NOMO-1 (cell line): ENCODE results near the gene HLF.

Experiments used
- DNase-seq, 2 experiments: peaks; one replicate each; lab custom pipeline; 2025; ENCODE audit not compliant: unreplicated experiment in 2 of 2; lab: John Stamatoyannopoulos, UW

Gene HLF

DNA sequence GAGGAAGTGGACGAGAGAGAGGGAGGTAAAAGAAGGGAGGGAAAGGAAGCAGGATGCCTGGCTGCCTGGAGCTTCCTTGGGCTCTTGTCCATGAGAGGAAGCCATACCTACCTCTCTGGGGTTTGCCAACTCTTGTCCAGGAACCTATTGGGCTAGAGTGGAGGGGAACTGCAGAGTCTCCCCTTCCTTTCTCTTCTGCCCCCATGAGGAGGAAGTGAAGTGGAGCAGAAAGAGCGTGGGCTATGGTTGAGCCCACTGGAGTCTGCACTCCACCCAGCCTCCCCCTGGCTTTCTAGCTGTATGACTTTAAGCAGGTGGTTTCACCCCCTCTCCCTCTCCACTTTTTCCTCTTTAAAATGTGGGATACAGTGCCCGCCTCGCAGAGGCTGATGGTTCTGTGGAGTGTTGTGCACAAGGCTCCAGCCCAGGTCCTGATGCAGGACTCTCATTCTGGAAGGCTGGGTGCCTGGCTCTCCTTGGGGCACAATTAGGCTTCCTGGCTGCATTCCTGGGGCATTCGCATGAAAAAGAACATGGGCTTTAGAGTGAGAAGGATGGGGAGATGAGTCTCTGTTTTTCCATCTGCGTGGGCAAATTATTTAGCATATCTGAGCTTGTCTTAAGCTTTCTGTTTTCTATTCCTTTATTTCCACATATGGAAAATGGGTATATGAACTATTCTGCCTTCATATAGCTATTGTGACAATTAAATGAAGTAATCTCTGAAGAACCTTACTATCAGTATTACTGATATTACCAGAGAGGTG is 40.7 kb downstream of the HLF start:
- DNase-seq: no peak

DNA sequence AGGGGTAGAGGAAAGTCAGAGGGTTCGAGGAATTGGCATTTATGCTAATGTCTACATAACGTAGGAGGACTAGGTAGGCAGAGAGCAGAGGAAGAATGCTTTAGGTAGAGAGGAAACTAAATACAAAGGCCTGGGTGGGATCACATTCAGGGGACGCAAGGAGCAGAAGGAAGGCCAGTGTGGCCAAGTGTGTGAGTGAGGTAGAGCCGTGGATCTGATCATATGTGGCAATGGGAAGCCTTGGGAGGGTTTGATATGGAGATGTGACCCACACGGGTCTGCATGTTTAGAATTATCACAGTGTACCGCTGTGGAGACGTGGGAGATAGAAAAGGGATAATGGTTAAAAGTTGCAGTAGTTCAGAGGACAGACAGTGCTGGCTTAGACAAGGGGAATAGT is 43.1 kb downstream of the HLF start:
- DNase-seq: no peak

DNA sequence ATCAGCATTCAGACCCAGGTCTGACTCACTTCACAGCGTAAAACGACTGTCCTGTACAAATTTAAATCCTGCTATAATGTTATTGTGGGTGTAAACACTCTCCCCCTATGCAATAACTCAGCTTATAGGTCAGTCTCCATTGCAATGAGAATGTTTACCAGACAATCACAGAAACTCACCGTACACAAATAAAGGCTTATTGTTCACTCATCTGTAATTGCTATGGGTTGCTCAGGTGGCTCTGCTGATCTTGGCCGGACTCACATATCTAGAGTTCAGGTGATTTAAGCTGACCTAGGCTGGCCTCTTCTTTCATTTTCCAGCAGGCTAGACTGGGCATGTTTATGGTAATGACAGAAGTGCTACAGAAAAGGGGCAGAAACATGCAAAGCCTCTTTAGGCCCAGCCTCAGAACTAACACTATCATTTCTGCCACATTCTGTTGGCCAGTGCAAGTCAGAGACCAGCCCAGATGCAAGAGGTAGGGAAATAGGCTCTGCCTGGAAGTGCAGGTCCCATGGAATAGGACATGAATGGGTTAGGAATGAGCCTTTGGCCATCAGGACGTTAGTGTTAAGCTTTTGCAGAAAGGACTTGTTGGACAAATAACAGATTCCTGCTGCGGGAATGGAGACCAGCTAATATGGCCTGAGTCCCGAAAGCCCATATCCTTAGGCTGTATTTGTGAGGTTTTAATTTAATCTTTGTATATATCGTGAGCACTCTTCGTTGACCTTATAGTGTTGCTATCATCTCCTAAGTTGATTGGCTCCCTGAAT is 44.0 kb downstream of the HLF start:
- DNase-seq: no peak

DNA sequence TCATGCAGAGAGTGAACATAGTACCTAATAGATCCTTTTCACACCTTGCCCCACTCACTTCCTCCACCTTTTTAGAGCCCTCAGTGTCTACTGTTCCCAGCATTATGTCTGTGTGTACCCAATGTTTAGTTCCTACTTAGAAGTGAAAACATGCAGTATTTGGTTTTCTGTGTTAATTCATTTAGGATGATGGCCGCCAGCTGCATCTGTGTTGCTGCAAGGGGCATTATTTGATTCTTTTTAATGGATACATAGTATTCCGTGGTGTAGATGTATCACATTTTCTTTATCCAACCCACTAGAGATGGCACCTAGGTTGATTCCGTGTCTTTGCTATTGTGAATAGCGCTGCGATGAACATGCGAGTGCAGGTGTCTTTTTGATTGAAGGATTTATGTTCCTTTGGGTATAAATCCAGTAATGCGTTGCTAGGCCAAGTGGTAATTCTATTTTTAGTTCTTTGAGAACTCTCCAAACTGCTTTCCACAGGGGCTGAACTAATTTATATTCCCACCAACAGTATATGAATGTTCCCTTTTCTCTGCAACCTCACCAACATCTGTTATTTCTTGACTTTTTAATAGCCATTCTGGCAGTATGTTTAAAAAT is 47.1 kb downstream of the HLF start:
- no peak for DNase-seq

DNA sequence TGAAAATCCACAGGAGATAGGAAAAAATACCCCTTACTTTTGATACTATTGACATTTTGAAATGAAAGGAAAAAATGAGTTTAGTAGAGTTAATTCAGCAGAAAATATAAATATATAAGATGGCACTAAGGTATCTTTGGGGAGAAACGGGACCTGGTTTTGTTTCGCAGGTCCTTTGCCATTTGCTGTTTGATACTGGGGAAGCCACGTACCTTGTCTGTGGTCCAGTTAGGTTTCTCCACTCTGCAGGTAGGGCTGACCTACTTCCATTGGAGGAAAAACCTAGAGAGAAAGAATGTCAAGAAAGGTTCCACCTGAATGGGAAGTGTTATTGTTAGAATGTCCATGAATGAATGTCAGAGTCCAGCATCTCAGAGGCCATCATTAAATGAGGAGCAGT is 48.1 kb downstream of the HLF start:
- no peak for DNase-seq

DNA sequence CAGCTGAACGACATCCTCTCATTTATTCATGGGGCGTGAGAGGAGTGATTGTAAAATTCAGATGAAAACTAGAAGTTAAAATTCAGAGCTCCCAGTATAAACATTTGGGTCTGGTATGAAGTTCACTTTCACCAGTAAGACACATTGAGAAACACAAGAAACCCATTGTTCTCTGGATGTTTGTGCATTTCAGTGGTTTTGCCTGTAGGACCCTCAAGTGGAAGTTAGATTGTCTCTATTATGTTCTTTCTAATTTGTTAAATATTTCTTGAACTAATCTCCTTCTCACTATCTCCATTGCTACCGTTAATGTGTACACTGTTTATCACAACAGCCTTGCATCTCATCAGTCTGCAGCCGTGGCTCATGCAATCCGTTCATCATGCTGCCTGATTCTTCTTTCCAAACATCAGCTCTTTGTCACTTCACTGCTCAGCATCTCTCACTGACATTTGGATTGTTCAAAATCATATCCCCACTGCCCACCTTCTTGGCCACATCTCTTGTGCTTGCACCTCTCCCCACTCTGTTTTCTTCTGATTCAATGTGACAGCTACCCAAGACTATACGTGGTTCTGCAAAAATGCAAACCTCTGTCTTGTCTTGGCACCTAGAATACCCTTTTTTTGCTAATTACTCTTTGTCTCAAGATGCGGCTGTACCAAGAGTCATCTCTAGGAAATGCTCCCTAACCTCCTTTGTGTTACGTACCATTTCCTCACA is 49.5 kb downstream of the HLF start:
- no peak for DNase-seq

DNA sequence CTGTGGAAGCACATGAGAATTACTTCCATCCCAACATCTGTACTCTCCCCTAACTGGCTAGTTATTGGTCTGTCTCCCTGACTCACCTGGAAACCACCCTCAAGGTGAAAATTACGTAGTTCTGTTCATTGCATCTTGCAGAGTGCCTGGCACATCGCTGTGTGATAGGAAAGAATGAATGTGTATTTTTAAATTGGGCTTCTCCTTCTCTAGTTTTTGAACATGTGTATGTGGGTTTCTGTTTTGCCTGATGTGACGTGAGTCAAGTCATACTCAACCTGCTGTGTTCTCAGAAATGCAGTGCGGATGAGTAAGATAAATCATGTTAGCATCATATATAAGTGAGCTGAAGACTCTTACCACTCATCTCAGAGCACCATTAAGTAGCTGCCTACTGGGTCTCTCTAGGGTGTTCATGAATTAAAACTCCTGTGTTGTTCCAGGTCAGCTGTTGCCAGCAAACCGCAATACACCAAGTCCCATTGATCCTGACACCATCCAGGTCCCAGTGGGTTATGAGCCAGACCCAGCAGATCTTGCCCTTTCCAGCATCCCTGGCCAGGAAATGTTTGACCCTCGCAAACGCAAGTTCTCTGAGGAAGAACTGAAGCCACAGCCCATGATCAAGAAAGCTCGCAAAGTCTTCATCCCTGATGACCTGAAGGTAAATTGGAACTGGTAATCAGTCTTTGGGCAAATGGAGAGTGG is 50.2 kb downstream of the HLF start:
- DNase-seq: no peak

DNA sequence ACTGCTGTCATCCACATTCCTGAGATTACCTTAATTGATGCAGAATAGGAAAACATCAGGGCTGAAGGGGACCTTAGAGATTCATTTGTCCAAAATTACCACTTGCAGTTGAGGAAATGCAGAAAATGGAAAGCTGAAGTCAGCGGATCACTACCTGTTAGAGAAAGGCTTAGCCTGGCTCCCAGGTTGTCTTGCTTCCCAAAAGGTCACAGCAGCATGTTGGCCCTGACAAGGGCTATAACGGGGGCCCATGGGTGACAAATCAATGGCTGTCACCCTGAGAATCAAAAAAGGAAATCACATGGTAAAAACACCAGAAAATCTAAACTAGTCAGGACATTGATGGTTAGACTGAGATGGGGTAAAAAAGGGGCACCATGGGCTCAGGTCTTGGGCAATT is 51.7 kb downstream of the HLF start:
- DNase-seq: no peak

DNA sequence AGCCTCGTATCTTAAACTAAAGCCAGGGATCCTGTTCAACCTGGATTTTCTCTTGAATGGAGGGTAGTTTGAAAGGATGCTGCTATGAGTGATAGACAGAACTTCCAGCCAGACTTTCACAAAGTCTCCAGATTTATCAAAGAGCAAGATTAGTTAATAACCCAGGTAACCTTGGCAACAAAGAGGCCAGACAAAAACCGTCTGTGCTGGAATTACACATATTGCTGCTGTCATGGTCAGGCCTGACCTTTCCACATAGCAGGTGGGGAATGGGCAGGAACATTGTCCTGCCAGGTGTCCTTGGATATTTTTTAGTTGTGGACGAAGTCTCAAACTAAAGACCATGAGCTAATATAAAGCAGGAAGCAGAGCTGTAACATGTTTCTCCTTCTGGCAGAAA is 52.5 kb downstream of the HLF start:
- DNase-seq: no peak

DNA sequence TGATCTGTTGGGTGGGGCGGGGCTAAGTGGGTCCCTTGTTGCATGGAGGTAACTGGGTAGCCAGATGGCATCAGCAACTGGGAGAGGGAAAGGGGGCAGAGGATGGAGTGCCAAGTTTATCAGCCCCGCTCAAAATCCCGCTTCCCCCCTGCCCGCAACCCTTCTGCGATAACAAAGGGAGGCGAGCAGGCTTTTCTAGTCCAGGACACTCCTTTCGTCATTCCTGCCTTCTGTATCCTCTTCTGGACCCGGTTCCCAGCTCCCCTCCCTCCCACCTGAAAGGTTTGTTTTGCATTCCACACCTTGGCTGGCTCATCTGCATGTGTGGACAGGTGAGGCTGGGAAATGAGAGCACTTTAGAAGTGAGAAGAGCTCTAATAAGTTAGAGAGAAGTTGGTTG is 53.3 kb downstream of the HLF start:
- DNase-seq: no peak

DNA sequence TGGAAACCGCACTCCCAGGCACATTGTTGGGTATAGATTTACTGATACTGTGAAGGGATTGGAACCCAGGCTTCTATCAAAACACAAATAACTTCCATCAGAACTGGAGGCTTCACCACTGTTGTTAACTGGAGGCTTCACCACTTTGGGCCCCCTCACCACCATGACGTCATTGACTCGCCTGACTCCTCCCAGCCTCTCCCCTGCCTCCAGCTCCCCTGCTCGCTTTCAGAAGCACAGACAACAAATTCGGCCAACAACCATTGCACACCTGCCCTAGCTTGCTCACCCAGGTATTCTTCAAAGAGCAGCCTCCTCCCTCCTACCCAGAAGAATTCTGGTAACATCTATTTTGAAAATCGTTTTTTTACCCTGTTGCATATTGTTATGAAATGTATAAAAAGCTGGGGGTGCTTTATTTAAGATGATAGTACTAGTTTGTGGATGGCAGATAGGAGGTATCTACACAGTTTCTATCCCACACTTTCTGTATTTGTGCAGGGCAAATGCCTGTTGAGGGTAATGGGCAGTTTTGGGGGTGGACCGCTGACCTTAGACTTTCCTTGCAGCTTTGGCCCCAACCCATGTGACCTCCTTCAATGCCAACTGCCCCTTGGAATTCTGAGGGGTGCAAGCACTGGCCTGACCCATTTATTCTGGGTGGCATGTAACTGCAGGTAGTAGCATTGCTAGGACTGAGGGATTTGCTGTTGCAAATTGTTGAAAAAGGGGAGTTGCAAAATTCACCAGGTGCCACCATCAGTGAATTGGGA is 54.1 kb downstream of the HLF start:
- DNase-seq: no peak

DNA sequence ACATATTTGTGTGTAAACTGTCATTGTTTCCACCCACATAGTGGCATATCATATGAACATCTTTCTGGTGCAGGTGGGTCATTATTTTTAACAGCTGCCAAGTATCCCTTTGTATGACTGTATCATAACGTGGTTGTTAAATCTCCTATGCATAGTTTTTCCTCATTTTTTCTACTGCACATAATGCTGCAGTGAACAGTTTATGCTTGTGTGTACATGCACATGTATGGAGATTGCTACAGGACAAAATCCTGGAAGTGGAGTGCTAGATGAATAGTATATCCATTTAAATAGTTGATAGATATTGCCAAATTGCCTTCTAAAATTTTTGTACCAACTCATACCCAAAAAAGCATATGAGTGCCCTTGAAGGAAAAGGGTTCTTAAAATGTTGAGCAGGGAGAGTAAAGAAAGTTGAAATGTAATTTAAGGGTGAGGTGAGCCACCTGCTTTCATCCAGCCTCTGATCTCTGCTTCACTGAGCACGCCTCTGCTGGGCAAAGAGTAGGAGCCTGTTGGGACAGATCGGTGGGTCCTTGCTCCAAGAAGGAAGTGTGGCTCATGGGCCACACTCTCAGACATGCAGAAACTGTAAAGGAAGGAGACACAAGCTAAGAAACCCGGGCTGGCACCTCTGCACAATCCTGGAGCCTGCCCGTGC is 55.3 kb downstream of the HLF start:
- DNase-seq: no peak

DNA sequence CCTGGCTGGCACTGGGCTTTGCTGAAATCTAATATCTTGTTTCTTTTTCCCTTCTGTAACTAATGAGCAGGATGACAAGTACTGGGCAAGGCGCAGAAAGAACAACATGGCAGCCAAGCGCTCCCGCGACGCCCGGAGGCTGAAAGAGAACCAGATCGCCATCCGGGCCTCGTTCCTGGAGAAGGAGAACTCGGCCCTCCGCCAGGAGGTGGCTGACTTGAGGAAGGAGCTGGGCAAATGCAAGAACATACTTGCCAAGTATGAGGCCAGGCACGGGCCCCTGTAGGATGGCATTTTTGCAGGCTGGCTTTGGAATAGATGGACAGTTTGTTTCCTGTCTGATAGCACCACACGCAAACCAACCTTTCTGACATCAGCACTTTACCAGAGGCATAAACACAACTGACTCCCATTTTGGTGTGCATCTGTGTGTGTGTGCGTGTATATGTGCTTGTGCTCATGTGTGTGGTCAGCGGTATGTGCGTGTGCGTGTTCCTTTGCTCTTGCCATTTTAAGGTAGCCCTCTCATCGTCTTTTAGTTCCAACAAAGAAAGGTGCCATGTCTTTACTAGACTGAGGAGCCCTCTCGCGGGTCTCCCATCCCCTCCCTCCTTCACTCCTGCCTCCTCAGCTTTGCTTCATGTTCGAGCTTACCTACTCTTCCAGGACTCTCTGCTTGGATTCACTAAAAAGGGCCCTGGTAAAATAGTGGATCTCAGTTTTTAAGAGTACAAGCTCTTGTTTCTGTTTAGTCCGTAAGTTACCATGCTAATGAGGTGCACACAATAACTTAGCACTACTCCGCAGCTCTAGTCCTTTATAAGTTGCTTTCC is 56.0 kb downstream of the HLF start:
- DNase-seq: no peak

DNA sequence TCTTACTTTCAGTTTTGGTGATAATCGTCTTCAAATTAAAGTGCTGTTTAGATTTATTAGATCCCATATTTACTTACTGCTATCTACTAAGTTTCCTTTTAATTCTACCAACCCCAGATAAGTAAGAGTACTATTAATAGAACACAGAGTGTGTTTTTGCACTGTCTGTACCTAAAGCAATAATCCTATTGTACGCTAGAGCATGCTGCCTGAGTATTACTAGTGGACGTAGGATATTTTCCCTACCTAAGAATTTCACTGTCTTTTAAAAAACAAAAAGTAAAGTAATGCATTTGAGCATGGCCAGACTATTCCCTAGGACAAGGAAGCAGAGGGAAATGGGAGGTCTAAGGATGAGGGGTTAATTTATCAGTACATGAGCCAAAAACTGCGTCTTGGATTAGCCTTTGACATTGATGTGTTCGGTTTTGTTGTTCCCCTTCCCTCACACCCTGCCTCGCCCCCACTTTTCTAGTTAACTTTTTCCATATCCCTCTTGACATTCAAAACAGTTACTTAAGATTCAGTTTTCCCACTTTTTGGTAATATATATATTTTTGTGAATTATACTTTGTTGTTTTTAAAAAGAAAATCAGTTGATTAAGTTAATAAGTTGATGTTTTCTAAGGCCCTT is 56.8 kb downstream of the HLF start:
- DNase-seq: no peak

DNA sequence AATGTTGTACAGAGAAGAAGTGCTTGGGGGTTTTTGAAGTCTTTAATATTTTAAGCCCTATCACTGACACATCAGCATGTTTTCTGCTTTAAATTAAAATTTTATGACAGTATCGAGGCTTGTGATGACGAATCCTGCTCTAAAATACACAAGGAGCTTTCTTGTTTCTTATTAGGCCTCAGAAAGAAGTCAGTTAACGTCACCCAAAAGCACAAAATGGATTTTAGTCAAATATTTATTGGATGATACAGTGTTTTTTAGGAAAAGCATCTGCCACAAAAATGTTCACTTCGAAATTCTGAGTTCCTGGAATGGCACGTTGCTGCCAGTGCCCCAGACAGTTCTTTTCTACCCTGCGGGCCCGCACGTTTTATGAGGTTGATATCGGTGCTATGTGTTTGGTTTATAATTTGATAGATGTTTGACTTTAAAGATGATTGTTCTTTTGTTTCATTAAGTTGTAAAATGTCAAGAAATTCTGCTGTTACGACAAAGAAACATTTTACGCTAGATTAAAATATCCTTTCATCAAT is 57.8 kb downstream of the HLF start:
- DNase-seq: no peak

DNA sequence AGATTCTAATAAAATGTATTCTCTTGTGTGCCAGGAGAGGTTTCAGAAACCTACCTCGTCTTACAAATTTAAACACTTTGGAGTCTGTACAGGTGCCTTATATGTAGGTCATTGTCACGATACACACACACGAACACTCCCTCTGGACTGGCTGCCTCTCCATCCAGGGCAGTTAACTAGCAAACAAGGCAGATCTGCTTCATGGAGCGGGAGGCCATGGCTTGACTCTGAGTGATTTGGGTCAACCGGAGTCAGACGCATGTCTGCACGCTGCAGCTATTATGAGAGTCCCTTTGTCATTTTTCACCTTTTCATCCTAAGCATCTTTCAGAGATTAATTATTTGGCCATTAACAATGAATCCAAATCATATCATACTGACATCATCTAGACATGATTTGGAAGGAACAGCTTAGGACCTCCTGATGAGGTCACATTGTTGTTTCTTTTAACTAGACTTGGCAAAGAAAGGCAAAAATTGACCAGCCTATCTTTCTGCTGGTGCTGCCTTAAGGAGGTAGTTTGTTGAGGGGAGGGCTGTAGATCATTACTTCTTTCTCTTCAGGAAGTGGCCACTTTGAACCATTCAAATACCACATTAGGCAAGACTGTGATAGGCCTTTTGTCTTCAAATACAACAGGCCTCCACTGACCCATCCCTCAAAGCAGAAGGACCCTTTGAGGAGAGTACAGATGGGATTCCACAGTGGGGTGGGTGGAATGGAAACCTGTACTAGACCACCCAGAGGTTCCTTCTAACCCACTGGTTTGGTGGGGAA is 58.9 kb downstream of the HLF start:
- DNase-seq: no peak
